Activated CD4-positive, alpha-beta T cell treated with anti-CD3 and anti-CD28 coated beads for 36 hours (primary cell): ENCODE data around the gene MALSU1. TPM values are rescaled to one million over a fixed set of nuclear protein-coding genes. Genes with fewer than 3 reads are reported as not detected.

ENCODE experiments used
- ATAC-seq: fragments of 200-7000 bp; cut with Tn5 transposase; one replicate; pipeline ENCODE4 v1.10.0; 2021; ENCODE audit warnings: mild to moderate bottlenecking, moderate library complexity
- CTCF ChIA-PET: fragments of 350-600 bp; sonication (Branson Sonifier 250); formaldehyde crosslinking; loops from one replicate; lab custom pipeline; 2021; ENCODE audit warnings: antibody characterized with exemption; lab: Charles Lee
- POLR2A ChIA-PET: fragments of 350-600 bp; sonication (Branson Sonifier 250); formaldehyde crosslinking; loops from one replicate; lab custom pipeline; 2021; ENCODE audit warnings: antibody characterized with exemption, inconsistent platforms; lab: Charles Lee
- DNase-seq: peaks from one replicate; pipeline ENCODE4 v3.0.0-alpha.2; 2020
- H3K27ac Mint-ChIP-seq: one replicate; pipeline ENCODE4 v1.8.0; 2021; ENCODE audit warnings: mixed read lengths
- H3K27me3 Mint-ChIP-seq: one replicate; pipeline ENCODE4 v1.8.0; 2021; ENCODE audit warnings: mixed read lengths
- H3K36me3 Mint-ChIP-seq: one replicate; pipeline ENCODE4 v1.8.0; 2021; ENCODE audit warnings: low read depth, mixed read lengths
- H3K4me1 Mint-ChIP-seq: one replicate; pipeline ENCODE4 v1.8.0; 2021; ENCODE audit warnings: mixed read lengths
- H3K4me3 Mint-ChIP-seq: one replicate; pipeline ENCODE4 v1.8.0; 2021; ENCODE audit warnings: mild to moderate bottlenecking, moderate library complexity, mixed read lengths
- H3K9me3 Mint-ChIP-seq: one replicate; pipeline ENCODE4 v1.8.0; 2021; ENCODE audit warnings: low read depth, mixed read lengths
- intact Hi-C, 2 experiments: fragments of 100-400 bp; cut with DNase I in 1 of 2; cut with micrococcal nuclease in 1 of 2; formaldehyde crosslinking; loops; one replicate each; pipeline versions ENCODE4 v1.14.2 to v1.15.1; 2022 to 2024; cut with DNase I, micrococcal nuclease
- total RNA-seq, 2 experiments: library from RNA; stranded (reverse); gene quantifications; one replicate each; pipeline ENCODE4 v1.2.3, GENCODE V29; 2021

The MALSU1 gene
- total RNA-seq, 2 experiments from 2014 or later = 97.7 to 98.4 TPM

DNA sequence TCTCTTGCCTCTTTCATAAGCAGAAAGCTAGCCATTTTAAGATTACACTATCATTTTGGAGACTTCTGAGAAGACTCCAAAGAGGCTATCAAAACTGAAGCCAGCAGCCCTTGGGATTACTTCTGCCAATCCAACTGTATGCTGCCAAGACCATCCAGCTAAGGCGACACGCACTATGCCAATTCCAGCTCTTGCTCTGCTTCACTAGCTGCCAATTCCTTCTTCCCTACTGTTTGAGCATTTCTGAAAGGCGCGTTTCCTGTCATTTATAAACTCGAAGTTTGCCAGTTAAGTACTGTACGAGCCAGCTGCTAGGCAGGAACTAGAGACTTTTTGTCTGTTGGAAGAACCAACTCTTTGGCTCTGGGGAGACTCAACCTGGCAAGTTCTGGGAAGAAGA is 36.5 kb downstream of the MALSU1 start:
- intact Hi-C loops = no loop called here
- H3K9me3 Mint-ChIP-seq = peaks cover 2% of the 10 kb centered on the region
- ATAC-seq (no peak), DNase-seq (no peak)
- H3K4me1 Mint-ChIP-seq = no peaks in the 10 kb centered on the region
- ChIA-PET POLR2A (no interaction called here), CTCF (interaction anchor here (0.6 to 0.7 kb wide), 2 partner anchors 59 to 64 kb away, joined by 3 read pairs; no protein-coding TSS in a partner anchor)
- no peak overlapping the region for H3K4me3 Mint-ChIP-seq
- H3K27me3 Mint-ChIP-seq = peaks cover 8% of the 10 kb centered on the region
- no peak overlapping the region for H3K27ac Mint-ChIP-seq
- no peaks in the 10 kb centered on the region for H3K36me3 Mint-ChIP-seq

DNA sequence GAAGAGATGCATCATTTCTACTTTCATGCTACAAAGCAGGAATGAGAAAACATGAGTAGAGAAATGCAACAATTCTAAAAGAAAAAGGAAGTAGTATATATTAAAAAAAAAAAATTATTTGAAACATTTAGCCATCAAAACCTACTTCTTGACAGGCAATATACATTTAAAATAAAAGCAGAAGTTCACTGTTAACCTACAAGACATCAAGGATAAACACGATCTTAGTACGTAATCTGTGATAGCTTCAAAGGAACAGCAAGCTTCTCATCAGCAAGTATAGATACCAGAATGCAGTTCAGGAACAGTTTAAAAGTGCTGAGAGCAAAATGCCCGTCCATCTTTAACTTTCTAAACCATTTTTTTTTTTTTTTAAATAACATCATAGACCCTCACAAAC is 36.9 kb downstream of the MALSU1 start:
- CTCF ChIA-PET = interaction anchor here (0.6 to 1.8 kb wide), 2 partner anchors 11 to 59 kb away, joined by 3 to 9 read pairs; no protein-coding TSS in a partner anchor
- DNase-seq (no peak), ATAC-seq (no peak)
- Mint-ChIP-seq H3K4me3 (no peak overlapping the region), H3K27me3 (peaks cover 8% of the 10 kb centered on the region), H3K9me3 (peaks cover 2% of the 10 kb centered on the region), H3K36me3 (no peaks in the 10 kb centered on the region), H3K27ac (no peak overlapping the region), H3K4me1 (no peaks in the 10 kb centered on the region)
- intact Hi-C loops = no loop called here
- POLR2A ChIA-PET = no interaction called here

DNA sequence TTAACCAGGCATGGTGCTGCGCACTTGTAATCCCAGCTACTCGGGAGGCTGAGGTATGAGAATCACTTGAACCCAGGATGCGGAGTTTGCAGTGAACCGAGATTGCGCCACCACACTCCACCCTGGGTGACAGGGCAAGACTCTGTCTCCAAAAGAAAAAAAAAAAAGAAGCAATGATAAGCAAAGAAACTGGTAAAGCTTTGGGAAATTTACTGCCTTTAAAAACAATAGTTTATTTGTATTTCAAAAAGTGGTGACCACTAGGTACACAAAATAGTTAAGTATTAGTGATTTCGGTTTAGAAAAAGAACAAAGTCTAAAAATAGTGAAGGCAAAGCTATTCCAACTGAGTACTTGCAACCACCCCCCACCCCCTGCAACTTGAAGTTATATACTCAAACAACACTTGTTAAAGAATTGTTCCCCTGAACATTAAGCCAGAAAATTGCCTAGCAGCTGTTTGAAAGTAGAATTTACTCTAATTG is 37.7 kb downstream of the MALSU1 start:
- H3K27ac Mint-ChIP-seq = no peak overlapping the region
- peaks cover 8% of the 10 kb centered on the region for H3K27me3 Mint-ChIP-seq
- DNase-seq (no peak), ATAC-seq (no peak)
- peaks cover 2% of the 10 kb centered on the region for H3K9me3 Mint-ChIP-seq
- POLR2A ChIA-PET = no interaction called here
- no peak overlapping the region for H3K4me3 Mint-ChIP-seq
- H3K4me1 Mint-ChIP-seq = no peaks in the 10 kb centered on the region
- intact Hi-C loops = no loop called here
- CTCF ChIA-PET = interaction anchor here (1.8 kb wide), 1 partner anchor 10 kb away, joined by 9 read pairs; no protein-coding TSS in a partner anchor
- H3K36me3 Mint-ChIP-seq = no peaks in the 10 kb centered on the region

DNA sequence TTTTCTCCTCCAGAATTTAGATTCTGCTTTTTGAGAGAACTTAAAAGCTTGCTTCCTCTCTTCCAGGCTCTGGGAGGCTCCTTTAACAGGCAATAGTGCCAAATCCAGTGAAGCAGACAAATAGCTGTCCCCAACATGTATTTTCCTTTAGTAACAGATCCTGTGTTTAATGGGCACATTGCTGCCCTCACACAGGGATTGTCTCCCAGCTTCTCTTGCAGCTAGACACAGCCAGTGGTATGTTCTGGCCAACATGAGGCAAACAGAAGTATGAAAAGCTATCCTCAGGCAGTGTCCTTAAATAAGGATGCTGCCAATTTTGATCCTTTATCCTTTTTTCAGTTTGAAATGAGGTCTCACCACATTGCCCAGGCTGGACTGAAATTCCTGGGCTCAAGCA is 38.2 kb downstream of the MALSU1 start:
- Mint-ChIP-seq H3K27ac (no peak overlapping the region), H3K4me3 (no peak overlapping the region), H3K27me3 (peaks cover 8% of the 10 kb centered on the region), H3K36me3 (no peaks in the 10 kb centered on the region), H3K9me3 (peaks cover 2% of the 10 kb centered on the region), H3K4me1 (no peaks in the 10 kb centered on the region)
- ChIA-PET CTCF (interaction anchor here (0.7 to 1.8 kb wide), 2 partner anchors 9 to 12 kb away, joined by 3 to 9 read pairs; no protein-coding TSS in a partner anchor), POLR2A (no interaction called here)
- DNase-seq (no peak), ATAC-seq (no peak)
- intact Hi-C loops = no loop called here

DNA sequence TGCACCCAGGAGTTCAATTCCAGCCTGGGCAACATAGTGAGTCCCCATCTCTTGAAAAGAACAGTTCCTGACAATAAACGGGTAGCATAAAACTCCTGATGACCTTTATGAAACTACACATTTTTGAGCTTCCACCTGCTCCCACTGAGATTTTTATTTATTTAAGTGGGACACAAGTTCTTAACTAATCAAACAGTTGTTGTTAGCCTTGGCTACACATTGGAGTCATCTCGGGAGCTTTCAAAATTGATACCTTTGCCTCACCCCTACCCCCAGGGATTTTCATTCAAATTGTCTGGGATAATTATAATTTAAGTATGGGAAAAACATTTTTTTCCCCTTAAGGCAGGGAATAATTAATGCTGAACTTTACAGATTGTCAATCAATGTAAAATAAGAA is 39.3 kb downstream of the MALSU1 start:
- H3K9me3 Mint-ChIP-seq = peaks cover 2% of the 10 kb centered on the region
- no peak overlapping the region for H3K27ac Mint-ChIP-seq
- ATAC-seq (no peak), DNase-seq (no peak)
- H3K4me1 Mint-ChIP-seq = no peaks in the 10 kb centered on the region
- no peak overlapping the region for H3K4me3 Mint-ChIP-seq
- peaks cover 8% of the 10 kb centered on the region for H3K27me3 Mint-ChIP-seq
- H3K36me3 Mint-ChIP-seq = no peaks in the 10 kb centered on the region
- intact Hi-C loops = no loop called here
- ChIA-PET POLR2A (no interaction called here), CTCF (interaction anchor here (0.6 to 1.4 kb wide), 3 partner anchors 20 to 241 kb away, joined by 3 to 5 read pairs (median 4); no protein-coding TSS in a partner anchor)

- intact Hi-C loops = no loop called here
- no peak for DNase-seq
- no peak overlapping the region for H3K27ac Mint-ChIP-seq
- H3K9me3 Mint-ChIP-seq = peaks cover 2% of the 10 kb centered on the region
- H3K27me3 Mint-ChIP-seq = peaks cover 8% of the 10 kb centered on the region
- ATAC-seq = no peak
- ChIA-PET POLR2A (no interaction called here), CTCF (interaction anchor here (0.9 to 1.4 kb wide), 2 partner anchors 19 to 66 kb away, joined by 4 to 5 read pairs; no protein-coding TSS in a partner anchor)
- H3K4me1 Mint-ChIP-seq = no peaks in the 10 kb centered on the region
- no peaks in the 10 kb centered on the region for H3K36me3 Mint-ChIP-seq
- no peak overlapping the region for H3K4me3 Mint-ChIP-seq
Measured at GRCh38 chr7:23338863-23339262, 39.7 kb downstream of the MALSU1 start.

GRCh38 chr7:23341846-23342598 is 42.9 kb downstream of the MALSU1 start:
- ATAC-seq = no peak
- POLR2A ChIA-PET = no interaction called here
- intact Hi-C loops = no loop called here

GRCh38 chr7:23343102-23343501 is 44.0 kb downstream of the MALSU1 start:
- Mint-ChIP-seq H3K27ac (no peak overlapping the region), H3K36me3 (no peaks in the 10 kb centered on the region), H3K9me3 (no peaks in the 10 kb centered on the region), H3K4me1 (peaks cover 26% of the 10 kb centered on the region), H3K27me3 (no peaks in the 10 kb centered on the region), H3K4me3 (no peak overlapping the region)
- intact Hi-C loops = no loop called here
- no peak for ATAC-seq
- no peak for DNase-seq
- ChIA-PET CTCF (interaction anchor here (0.7 to 1.3 kb wide), 5 partner anchors 10 to 188 kb away, joined by 3 read pairs; no protein-coding TSS in a partner anchor), POLR2A (no interaction called here)

More at GRCh38 chr7:23341846-23342598, 42.9 kb downstream of the MALSU1 start:
- peaks cover 4% of the 10 kb centered on the region for H3K27me3 Mint-ChIP-seq
- CTCF ChIA-PET = no interaction called here
- no peak overlapping the region for H3K27ac Mint-ChIP-seq
- no peak for DNase-seq
- peaks cover 2% of the 10 kb centered on the region for H3K9me3 Mint-ChIP-seq
- H3K4me1 Mint-ChIP-seq = peaks cover 16% of the 10 kb centered on the region
- no peak overlapping the region for H3K4me3 Mint-ChIP-seq
- H3K36me3 Mint-ChIP-seq = no peaks in the 10 kb centered on the region

DNA sequence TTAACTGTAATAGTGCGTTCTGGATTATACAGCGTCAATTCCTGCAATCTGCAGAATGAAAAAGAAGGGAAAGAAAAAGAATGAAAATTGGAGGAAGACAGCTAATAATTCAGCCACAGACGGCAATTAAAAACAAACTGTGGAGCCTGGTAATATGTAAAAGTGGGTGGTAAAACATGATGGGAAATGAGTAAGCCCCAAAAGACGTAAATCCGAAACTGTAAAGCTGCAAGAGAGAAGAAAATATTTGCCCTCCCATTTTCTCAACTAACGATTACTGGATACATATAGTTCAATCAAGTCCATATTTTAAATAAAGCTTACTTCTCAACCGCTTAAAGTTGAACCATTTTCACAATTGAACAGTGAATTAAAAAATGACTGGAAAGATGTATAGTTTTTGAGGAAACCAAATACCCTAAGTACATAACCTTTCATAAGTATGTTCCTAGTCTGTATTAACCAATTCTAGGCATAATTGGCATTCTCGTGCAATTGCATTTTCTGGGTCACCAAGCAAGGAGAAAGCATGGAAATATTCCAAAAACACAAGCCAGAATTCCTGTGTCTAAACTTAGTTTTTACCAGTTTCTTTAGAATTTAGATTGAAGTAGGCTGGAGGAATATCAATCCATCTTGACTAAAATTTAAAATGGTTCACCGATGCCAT is 44.8 kb downstream of the MALSU1 start:
- ChIA-PET CTCF (interaction anchor here (0.7 to 1.8 kb wide), 6 partner anchors 10 to 187 kb away, joined by 3 to 8 read pairs (median 3); no protein-coding TSS in a partner anchor), POLR2A (no interaction called here)
- Mint-ChIP-seq H3K4me3 (no peak overlapping the region), H3K4me1 (peaks cover 27% of the 10 kb centered on the region), H3K9me3 (no peaks in the 10 kb centered on the region), H3K27me3 (no peaks in the 10 kb centered on the region), H3K27ac (no peak overlapping the region), H3K36me3 (no peaks in the 10 kb centered on the region)
- DNase-seq (no peak), ATAC-seq (no peak)
- intact Hi-C loops = no loop called here

- Mint-ChIP-seq H3K9me3 (no peaks in the 10 kb centered on the region), H3K36me3 (no peaks in the 10 kb centered on the region), H3K27ac (peak overlapping the region; percentile 78), H3K4me3 (no peak overlapping the region), H3K27me3 (no peaks in the 10 kb centered on the region), H3K4me1 (peaks cover 27% of the 10 kb centered on the region)
- DNase-seq (no peak), ATAC-seq (no peak)
- ChIA-PET CTCF (interaction anchor here (1.1 to 2.5 kb wide), 4 partner anchors 9 to 67 kb away, joined by 4 to 9 read pairs (median 8); no protein-coding TSS in a partner anchor), POLR2A (interaction anchor here (1.0 kb wide), 1 partner anchor 27 kb away, joined by 4 read pairs; no protein-coding TSS in a partner anchor)
- intact Hi-C loops = no loop called here
Measured at GRCh38 chr7:23345601-23346000, 46.5 kb downstream of the MALSU1 start.

GRCh38 chr7:23346316-23346715 is 47.2 kb downstream of the MALSU1 start:
- CTCF ChIA-PET = interaction anchor here (0.6 to 2.5 kb wide), 7 partner anchors 9 to 538 kb away, joined by 3 to 9 read pairs (median 4); no protein-coding TSS in a partner anchor
- Mint-ChIP-seq H3K4me1 (peaks cover 27% of the 10 kb centered on the region), H3K27me3 (no peaks in the 10 kb centered on the region), H3K27ac (peak overlapping the region; percentile 78), H3K4me3 (peak overlapping the region; percentile 62), H3K36me3 (no peaks in the 10 kb centered on the region), H3K9me3 (no peaks in the 10 kb centered on the region)
- POLR2A ChIA-PET = interaction anchor here (0.6 to 1.0 kb wide), 2 partner anchors 27 to 30 kb away, joined by 3 to 4 read pairs; no protein-coding TSS in a partner anchor
- ATAC-seq (peak; percentile 81), DNase-seq (no peak)
- intact Hi-C loops = no loop called here
